GM08714 (cell line): Measurements from ENCODE around the gene INTS6L.

Experiments used
- H3K4me3 ChIP-seq: fragments of 200-500 bp; sonication (Bioruptor generic); 2 replicates; pipeline ENCODE4 v1.5.1; 2014; ENCODE audit warnings: mild to moderate bottlenecking, low read length, inconsistent platforms
- ZNF274 ChIP-seq: IDR thresholded peaks from 2 replicates; pipeline ENCODE4 v1.6.1; 2012; ENCODE audit warnings: mild to moderate bottlenecking, low read depth, low read length

INTS6L gene

GRCh38 chrX:135625995-135626394, 105.5 kb downstream of the INTS6L start:
- no peak overlapping the region for H3K4me3 ChIP-seq
- TF ChIP-seq ZNF274 = no peak

DNA sequence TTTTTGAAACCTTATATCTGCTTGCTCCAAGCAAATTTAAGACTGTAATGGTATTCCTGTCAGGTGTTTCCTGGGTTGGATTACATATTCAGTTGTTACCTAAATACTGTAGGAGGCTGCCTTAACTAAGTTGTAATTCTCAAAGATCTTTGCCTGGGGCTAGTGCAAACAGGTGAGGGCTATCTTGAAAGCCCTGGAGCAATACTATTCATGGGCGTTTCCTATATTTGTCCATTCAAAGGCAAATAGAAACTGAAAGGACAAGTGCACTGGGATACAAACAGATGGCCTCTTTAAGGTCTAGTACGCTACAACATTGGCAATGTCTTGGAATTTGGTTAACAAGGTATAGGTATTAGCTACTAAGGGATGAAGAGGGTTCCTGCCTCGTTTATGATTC, 108.9 kb downstream of the INTS6L start:
- no peak for TF ChIP-seq ZNF274
- no peak overlapping the region for H3K4me3 ChIP-seq
